Upper lobe of right lung (tissue), 1 donor: Measurements from ENCODE around the gene BTBD19. TPM values are rescaled to one million over a fixed set of nuclear protein-coding genes. Genes with fewer than 3 reads are reported as not detected.

Source experiments
- ATAC-seq: fragments of 200-7000 bp; cut with Tn5 transposase; one replicate; pipeline ENCODE4 v1.9.1; 2020; ENCODE audit warnings: mild to moderate bottlenecking, moderate library complexity
- DNase-seq: peaks from one replicate; pipeline ENCODE4 v3.0.0-alpha.2; 2020
- H3K27ac ChIP-seq: fragments of 200-600 bp; one replicate; pipeline ENCODE4 v1.8.0; 2022
- H3K27me3 ChIP-seq: fragments of 200-600 bp; one replicate; pipeline ENCODE4 v1.8.0; 2022; ENCODE audit warnings: mild to moderate bottlenecking
- H3K36me3 ChIP-seq: fragments of 200-600 bp; one replicate; pipeline ENCODE4 v1.8.0; 2022
- H3K4me1 ChIP-seq: fragments of 200-600 bp; one replicate; pipeline ENCODE4 v1.8.0; 2022
- H3K4me3 ChIP-seq: fragments of 200-600 bp; one replicate; pipeline ENCODE4 v1.8.0; 2022; ENCODE audit warnings: mild to moderate bottlenecking
- H3K9me3 ChIP-seq: fragments of 200-600 bp; one replicate; pipeline ENCODE4 v1.8.0; 2022
- intact Hi-C: fragments of 100-400 bp; cut with DNase I; formaldehyde crosslinking; loops from one replicate; pipeline ENCODE4 v1.11.0; 2022
- total RNA-seq: library from RNA; stranded (reverse); fragmentation: NEBNext Ultra II Directional; extraction: Animal tissue kit (Norgen Biotek cat#: 25700); gene quantifications from one replicate; pipeline ENCODE4 v1.2.1, GENCODE V29; 2021
- TF ChIP-seq, protein P1 (sequence below): fragments of 200-600 bp; IDR thresholded peaks from one replicate; pipeline ENCODE4 v1.8.0; 2022; ENCODE audit warnings: antibody characterized with exemption
- donor health status: DM: no; HTN: yes; CAD: no; lungs with severe emphysema.

BTBD19 gene
- total RNA-seq, 1 donor from 2014 or later = 9.2 TPM

DNA sequence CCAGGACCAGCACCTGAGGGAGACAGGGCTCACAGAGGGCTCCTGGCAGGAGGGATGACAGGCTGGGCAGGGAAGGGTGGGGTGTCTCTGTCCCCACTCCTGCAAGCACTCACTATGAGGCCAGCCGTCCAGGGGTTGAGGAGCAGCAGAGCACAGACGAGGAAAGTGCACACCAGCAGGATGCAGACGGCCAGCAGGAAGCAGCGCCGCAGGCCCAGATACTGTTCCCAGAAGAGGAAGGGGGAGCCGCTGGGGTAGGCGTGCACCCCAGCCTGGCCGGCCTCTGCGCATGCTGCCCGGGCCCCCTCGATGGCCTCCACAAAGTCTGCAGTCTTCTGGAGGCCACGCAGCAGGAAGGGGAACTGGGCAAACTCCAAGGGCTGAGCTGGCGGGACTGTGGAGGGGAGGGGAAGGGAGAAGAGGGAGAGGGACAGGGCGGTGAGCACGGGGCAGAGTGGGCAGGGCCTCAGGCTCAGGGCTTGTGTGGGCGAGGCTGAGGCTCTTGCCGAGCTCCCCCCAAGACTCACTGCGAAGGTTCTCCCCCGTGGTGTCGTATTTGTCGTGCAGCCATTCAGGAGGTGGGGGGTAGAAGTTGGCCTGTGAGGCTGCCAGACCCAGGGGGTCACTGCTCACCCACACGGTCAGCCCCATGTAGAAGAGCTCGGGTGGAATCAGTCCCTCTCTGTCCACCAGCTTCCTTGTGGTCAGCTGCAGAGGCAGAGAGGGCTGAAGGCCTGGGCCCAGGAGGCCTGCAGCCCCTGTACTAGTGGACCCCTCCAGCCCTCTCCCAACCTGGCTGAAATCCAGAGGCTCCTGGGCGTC lies 18.3 kb downstream of the BTBD19 start:
- Histone ChIP-seq H3K36me3 (no peaks in the 10 kb centered on the region), H3K27me3 (no peaks in the 10 kb centered on the region), H3K9me3 (no peaks in the 10 kb centered on the region), H3K27ac (peak overlapping the region; percentile 30), H3K4me3 (no peak overlapping the region), H3K4me1 (peaks cover 17% of the 10 kb centered on the region)
- ATAC-seq = peak; percentile 90
- DNase-seq = peak; percentile 84
- TF ChIP-seq, protein P1, sequence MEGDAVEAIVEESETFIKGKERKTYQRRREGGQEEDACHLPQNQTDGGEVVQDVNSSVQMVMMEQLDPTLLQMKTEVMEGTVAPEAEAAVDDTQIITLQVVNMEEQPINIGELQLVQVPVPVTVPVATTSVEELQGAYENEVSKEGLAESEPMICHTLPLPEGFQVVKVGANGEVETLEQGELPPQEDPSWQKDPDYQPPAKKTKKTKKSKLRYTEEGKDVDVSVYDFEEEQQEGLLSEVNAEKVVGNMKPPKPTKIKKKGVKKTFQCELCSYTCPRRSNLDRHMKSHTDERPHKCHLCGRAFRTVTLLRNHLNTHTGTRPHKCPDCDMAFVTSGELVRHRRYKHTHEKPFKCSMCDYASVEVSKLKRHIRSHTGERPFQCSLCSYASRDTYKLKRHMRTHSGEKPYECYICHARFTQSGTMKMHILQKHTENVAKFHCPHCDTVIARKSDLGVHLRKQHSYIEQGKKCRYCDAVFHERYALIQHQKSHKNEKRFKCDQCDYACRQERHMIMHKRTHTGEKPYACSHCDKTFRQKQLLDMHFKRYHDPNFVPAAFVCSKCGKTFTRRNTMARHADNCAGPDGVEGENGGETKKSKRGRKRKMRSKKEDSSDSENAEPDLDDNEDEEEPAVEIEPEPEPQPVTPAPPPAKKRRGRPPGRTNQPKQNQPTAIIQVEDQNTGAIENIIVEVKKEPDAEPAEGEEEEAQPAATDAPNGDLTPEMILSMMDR = no peak
- intact Hi-C loops = no loop called here

DNA sequence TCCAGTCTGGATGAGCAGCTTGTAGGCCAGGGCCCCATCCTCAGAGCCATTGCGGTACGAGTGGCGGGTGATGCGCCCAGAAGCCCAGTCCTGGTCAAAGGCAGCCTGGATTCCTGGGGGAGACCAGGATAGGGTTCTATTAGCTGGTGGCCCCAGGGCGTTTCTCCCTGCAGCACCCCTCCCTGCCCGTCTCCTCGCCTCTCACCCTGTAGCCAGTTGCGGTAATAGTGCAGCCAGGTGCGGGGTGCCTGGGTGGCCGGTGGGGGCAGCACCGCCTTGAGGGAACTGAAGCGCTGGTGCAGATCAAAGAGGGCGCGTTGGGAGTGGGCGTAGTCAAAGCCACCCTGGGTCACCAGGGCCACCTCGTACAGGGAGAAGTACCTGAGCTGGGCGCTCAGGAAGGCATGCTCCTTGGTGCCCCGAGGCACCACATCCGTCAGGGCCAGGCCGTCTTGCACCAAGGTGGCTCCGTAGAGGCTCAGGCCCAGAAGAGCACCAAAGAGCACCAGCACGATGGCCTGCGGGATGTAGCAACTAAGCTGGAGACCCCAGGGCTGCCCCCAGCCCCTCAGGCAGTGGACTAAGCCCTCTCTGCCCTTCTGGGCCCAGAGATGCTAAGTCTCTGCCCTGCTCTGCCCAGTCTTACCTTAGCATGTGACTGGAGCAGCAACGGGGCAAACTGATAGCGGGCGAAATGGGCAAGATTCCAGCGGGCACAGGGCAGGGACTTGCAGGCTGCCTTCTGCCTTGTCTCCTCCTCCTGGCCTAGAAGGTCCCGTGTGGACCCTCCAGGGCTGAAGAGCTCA lies 19.1 kb downstream of the BTBD19 start:
- H3K4me3 ChIP-seq = no peak overlapping the region
- peaks cover 22% of the 10 kb centered on the region for H3K4me1 ChIP-seq
- DNase-seq = no peak
- intact Hi-C loops = no loop called here
- no peaks in the 10 kb centered on the region for H3K9me3 ChIP-seq
- no peak for ATAC-seq
- no peaks in the 10 kb centered on the region for H3K27me3 ChIP-seq
- H3K27ac ChIP-seq = no peak overlapping the region
- TF ChIP-seq, protein P1 = no peak
- no peaks in the 10 kb centered on the region for H3K36me3 ChIP-seq

DNA sequence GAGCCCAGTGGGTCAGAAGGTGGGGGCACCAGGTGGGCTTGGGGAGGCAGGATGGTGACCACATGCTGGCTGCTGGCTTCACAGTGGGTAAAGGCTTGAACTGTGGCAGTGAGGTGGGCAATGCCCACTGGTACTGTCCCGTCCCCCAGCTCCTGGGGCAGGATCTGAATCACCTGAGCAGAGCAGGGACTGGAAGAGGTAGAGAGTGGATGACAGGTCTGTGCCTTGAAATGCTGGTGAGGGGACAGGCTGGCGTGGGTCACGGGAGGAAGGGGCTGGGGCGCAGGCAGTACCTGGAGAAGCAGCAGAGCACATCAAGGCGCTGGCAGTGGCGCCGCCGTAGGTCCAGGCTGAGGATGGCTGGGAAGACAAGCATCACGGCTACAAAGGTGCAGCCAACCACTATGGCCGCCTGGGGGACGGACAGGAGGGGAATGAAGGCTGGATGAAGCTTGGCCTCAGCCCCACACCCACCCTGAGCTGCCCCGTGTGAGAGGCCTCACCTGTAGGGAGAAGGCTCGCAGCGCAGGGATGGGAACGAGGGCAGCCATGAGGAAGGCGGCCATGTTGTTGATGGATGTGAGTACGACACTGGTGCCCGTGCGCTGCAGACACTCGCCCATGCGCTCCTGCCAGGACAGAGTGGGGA lies 19.8 kb downstream of the BTBD19 start:
- H3K4me1 ChIP-seq = peaks cover 22% of the 10 kb centered on the region
- no peak overlapping the region for H3K27ac ChIP-seq
- no peaks in the 10 kb centered on the region for H3K36me3 ChIP-seq
- H3K4me3 ChIP-seq = no peak overlapping the region
- intact Hi-C loops = no loop called here
- TF ChIP-seq, protein P1 = no peak
- H3K9me3 ChIP-seq = no peaks in the 10 kb centered on the region
- DNase-seq (peak; percentile 63), ATAC-seq (no peak)
- H3K27me3 ChIP-seq = no peaks in the 10 kb centered on the region

DNA sequence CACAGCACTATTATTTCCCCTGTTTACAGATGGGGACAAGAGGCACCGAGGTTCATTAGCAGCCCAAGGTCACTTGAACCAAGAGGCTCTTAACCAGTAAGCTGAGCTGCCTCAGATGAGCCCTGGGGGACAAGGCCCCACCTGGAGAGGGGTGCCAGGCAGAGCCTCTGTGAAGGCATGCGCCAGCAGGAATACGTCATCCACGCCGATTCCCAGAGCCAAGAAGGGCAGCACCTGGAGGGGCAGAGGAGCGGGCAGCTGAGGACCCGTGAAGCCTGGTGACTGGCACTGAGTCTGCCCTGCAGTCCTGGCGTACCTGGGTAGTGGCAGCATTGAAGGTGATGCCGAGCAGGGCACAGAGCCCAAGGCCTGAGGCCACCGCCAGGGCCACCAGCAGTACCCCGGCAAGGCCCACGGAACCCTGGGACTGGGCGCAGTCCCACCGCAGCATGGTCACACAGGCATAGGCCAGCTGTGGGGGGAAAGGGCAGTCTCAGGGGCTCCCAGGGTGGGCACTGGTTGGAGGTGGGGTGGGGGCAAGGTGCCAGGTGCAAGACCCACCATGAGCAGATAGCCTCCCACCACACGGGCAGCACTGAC lies 20.6 kb downstream of the BTBD19 start:
- no peak for DNase-seq
- H3K27me3 ChIP-seq = no peaks in the 10 kb centered on the region
- H3K4me3 ChIP-seq = no peak overlapping the region
- TF ChIP-seq, protein P1 = no peak
- H3K27ac ChIP-seq = no peak overlapping the region
- peaks cover 22% of the 10 kb centered on the region for H3K4me1 ChIP-seq
- H3K36me3 ChIP-seq = no peaks in the 10 kb centered on the region
- no peak for ATAC-seq
- H3K9me3 ChIP-seq = no peaks in the 10 kb centered on the region
- intact Hi-C loops = no loop called here
